Cardiac fibroblast (primary cell): ENCODE results near the gene LSAMP.

Experiments
- DNase-seq, 2 donors: peaks; one replicate each; pipeline versions ENCODE4 v3.0.0 to v3.0.0-alpha.2; 2010; ENCODE audit warnings: low read depth in 2 of 2
- H3K4me3 ChIP-seq, 2 donors: replicated peaks in 1 of 2; 1 replicate in 1 of 2; 2 replicates in 1 of 2; pipeline ENCODE4 v1.5.1; 2011; ENCODE audit warnings: low read depth in 2 of 2, low read length in 2 of 2, mild to moderate bottlenecking in 2 of 2, moderate library complexity in 1 of 2
- TF ChIP-seq, protein P1 (sequence below): IDR thresholded peaks from one replicate; pipeline ENCODE4 v1.5.1; 2011; ENCODE audit warnings: low read depth, mild to moderate bottlenecking, low read length, inconsistent platforms

Gene LSAMP

GRCh38 chr3:116378077-116378476, 67.2 kb downstream of the LSAMP start:
- no peak overlapping the region for H3K4me3 ChIP-seq
- no peak for DNase-seq
- TF ChIP-seq, protein P1, sequence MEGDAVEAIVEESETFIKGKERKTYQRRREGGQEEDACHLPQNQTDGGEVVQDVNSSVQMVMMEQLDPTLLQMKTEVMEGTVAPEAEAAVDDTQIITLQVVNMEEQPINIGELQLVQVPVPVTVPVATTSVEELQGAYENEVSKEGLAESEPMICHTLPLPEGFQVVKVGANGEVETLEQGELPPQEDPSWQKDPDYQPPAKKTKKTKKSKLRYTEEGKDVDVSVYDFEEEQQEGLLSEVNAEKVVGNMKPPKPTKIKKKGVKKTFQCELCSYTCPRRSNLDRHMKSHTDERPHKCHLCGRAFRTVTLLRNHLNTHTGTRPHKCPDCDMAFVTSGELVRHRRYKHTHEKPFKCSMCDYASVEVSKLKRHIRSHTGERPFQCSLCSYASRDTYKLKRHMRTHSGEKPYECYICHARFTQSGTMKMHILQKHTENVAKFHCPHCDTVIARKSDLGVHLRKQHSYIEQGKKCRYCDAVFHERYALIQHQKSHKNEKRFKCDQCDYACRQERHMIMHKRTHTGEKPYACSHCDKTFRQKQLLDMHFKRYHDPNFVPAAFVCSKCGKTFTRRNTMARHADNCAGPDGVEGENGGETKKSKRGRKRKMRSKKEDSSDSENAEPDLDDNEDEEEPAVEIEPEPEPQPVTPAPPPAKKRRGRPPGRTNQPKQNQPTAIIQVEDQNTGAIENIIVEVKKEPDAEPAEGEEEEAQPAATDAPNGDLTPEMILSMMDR, result no peak

GRCh38 chr3:116374901-116375300, 70.4 kb downstream of the LSAMP start:
- H3K4me3 ChIP-seq, result no peak overlapping the region
- TF ChIP-seq, protein P1, result no peak
- DNase-seq, result no peak

GRCh38 chr3:116367761-116368395, 77.4 kb downstream of the LSAMP start:
- no peak overlapping the region for H3K4me3 ChIP-seq
- no peak for DNase-seq
- TF ChIP-seq, protein P1, result no peak

- TF ChIP-seq, protein P1, result no peak
- no peak overlapping the region for H3K4me3 ChIP-seq
- DNase-seq, result no peak
Measured at GRCh38 chr3:116356056-116356455, 89.2 kb downstream of the LSAMP start.

DNA sequence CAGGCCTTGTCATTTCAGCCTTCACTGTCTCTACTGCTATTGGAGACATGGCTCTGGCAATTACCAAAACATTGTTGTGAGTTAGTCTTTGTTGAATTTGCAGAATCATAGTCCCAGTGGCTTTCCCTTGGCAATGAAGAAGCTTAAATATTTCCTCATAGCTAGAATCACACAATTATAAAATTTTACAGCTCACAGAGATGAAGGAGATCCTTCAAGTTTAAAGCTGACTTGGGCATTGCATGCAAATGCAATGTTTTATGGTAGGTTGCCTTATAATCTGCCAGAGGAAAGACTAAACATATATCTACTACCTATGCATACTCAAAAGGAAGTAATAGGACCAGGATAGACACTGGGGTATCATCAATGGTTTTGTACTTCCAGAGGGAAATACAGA, 90.9 kb downstream of the LSAMP start:
- TF ChIP-seq, protein P1, result no peak
- DNase-seq, result no peak
- H3K4me3 ChIP-seq, result no peak overlapping the region

DNA sequence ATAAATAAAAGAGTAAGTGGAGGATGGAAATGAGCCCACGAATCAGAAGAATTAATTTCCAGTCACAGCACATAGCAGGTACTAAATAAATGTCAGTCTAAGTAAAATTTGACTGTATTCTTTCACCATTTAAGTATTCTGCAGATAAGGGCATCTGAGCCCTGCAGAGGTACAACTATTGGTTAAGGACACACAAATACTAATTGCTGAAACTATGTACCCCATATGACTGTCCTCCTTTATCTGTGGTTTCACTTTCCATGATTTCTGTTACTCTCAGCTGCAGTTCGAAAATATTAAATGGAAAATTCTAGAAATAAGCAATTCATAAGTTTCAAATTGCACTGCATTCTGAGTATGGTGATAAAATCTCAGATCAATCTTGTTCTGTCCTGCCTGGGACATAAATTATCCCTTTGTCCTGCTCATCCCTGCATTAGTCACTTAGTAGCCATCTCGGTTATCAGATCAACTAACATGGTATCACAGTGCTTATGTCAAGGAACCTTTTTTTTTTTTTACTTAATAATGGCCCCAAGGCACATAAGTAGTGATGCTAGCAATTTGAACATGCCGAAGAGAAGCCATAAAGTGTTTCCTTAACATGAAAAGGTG, 95.1 kb downstream of the LSAMP start:
- no peak overlapping the region for H3K4me3 ChIP-seq
- TF ChIP-seq, protein P1, result no peak
- DNase-seq, result no peak
